Body of pancreas (tissue), 4 donors: ENCODE measurements around the gene PLEKHA7.

ENCODE experiments used
- POLR2A ChIP-seq, 3 donors: fragments of 450-650 bp; IDR thresholded peaks; one replicate each; pipeline ENCODE4 v1.6.1; 2016; ENCODE audit warnings: antibody characterized with exemption in 3 of 3, mild to moderate bottlenecking in 2 of 3
- TF ChIP-seq, protein P1 (sequence below), 7 experiments: fragments of 450-650 bp in 4 of 7; fragments of 200-600 bp in 3 of 7; sonication (generic) in 3 of 7; IDR thresholded peaks; one replicate each; pipeline ENCODE4 v1.5.1; 2016 to 2019; ENCODE audit warnings: antibody characterized with exemption in 7 of 7

DNA sequence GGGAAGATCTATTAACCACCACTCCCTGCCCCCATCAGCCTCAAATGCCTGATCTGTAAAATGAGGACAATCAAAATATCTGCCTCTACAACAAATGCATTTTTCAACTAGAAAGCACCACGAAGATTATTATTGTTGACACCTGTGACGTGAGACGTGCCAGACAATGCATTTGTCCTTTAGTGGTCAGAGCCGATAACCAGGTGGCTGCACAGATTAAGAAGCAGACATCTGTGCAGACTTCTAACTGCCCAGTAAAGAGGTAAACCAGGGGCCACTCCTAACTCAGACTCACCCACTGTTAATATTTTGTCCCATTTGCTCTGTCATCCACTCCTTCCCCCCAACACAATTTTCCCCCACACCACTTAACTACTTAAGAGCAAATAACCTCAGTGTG, 11.7 kb downstream of the PLEKHA7 start:
- TF ChIP-seq, protein P1, sequence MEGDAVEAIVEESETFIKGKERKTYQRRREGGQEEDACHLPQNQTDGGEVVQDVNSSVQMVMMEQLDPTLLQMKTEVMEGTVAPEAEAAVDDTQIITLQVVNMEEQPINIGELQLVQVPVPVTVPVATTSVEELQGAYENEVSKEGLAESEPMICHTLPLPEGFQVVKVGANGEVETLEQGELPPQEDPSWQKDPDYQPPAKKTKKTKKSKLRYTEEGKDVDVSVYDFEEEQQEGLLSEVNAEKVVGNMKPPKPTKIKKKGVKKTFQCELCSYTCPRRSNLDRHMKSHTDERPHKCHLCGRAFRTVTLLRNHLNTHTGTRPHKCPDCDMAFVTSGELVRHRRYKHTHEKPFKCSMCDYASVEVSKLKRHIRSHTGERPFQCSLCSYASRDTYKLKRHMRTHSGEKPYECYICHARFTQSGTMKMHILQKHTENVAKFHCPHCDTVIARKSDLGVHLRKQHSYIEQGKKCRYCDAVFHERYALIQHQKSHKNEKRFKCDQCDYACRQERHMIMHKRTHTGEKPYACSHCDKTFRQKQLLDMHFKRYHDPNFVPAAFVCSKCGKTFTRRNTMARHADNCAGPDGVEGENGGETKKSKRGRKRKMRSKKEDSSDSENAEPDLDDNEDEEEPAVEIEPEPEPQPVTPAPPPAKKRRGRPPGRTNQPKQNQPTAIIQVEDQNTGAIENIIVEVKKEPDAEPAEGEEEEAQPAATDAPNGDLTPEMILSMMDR (IDR thresholded peaks at IDR 0.05) = no peak
- no peak for TF ChIP-seq POLR2A (IDR thresholded peaks at IDR 0.05)
